NT2/D1 (cell line): ENCODE data around the gene TENT4B.

ENCODE experiments used
- SUZ12 ChIP-seq: IDR thresholded peaks from 2 replicates; pipeline ENCODE4 v1.6.1; 2011; ENCODE audit not compliant: insufficient read length, insufficient read depth; ENCODE audit errors: extremely low read depth
- YY1 ChIP-seq: IDR thresholded peaks from 2 replicates; pipeline ENCODE4 v1.6.1; 2011; ENCODE audit not compliant: insufficient read length, insufficient read depth
- ZNF274 ChIP-seq: IDR thresholded peaks from 2 replicates; pipeline ENCODE4 v1.6.1; 2011; ENCODE audit warnings: mild to moderate bottlenecking, low read depth, low read length

- TF ChIP-seq ZNF274 (no peak), YY1 (no peak), SUZ12 (no peak)
Observed at GRCh38 chr16:50124769-50125168, 28.3 kb upstream of the TENT4B start.
